HCT116 (cell line): ENCODE measurements around the gene HOXA7. TPM values are rescaled to one million over a fixed set of nuclear protein-coding genes. Genes with fewer than 3 reads are reported as not detected.

Source experiments
- ATAC-seq: fragments of 200-7000 bp; cut with Tn5 transposase; 2 replicates; pipeline ENCODE4 v1.9.1; 2020; ENCODE audit warnings: mild to moderate bottlenecking, moderate library complexity
- BruUV-seq: library from RNA; stranded (reverse); fragments of 400-500 nt; replicated peaks from 2 replicates; lab custom pipeline; 2021; lab: Mats Ljungman, UMichigan
- CTCF ChIA-PET: fragments of 300-600 bp; sonication (Branson Sonifier 250); formaldehyde crosslinking; loops from one replicate; lab custom pipeline; 2021; ENCODE audit warnings: antibody characterized with exemption; lab: Charles Lee
- POLR2A ChIA-PET: fragments of 300-600, 350-600 bp; sonication (Branson Sonifier 250); formaldehyde crosslinking; loops from one replicate; lab custom pipeline; 2021; ENCODE audit warnings: antibody characterized with exemption; lab: Charles Lee
- RAD21 ChIA-PET, 2 experiments: fragments of 300-600 bp; sonication (Branson Sonifier 250); formaldehyde crosslinking; loops; one replicate each; lab custom pipeline; 2023; ENCODE audit warnings: low total read pairs in 2 of 2; ENCODE audit not compliant: uncharacterized antibody in 2 of 2, unreplicated experiment in 2 of 2, low non-redundant PET in 1 of 2; lab: Charles Lee
- DNase-seq: peaks from one replicate; pipeline ENCODE4 v3.0.0-alpha.2; 2010; ENCODE audit warnings: low read depth, low spot score
- H2AFZ ChIP-seq: fragments of 200-600 bp; shearing (Covaris generic), sonication (generic); 2 replicates; pipeline ENCODE4 v1.6.1; 2017; ENCODE audit warnings: low read depth, mixed run types, mixed read lengths, antibody characterized with exemption, low read length; ENCODE audit not compliant: poor library complexity, severe bottlenecking
- H3K27ac ChIP-seq: 2 replicates; pipeline ENCODE4 v1.5.1; 2012; ENCODE audit warnings: low read depth, low read length
- H3K27me3 ChIP-seq: fragments of 200-600 bp; sonication (generic); 2 replicates; pipeline ENCODE4 v1.6.1; 2016; ENCODE audit warnings: mixed run types, low read length, mixed read lengths; ENCODE audit not compliant: insufficient read depth
- H3K36me3 ChIP-seq, 2 experiments: fragments of 200-500 bp in 1 of 2; fragments of 200-600 bp in 1 of 2; sonication (Bioruptor generic) in 1 of 2; sonication (generic) in 1 of 2; 2 replicates each; pipeline versions ENCODE4 v1.5.1 to v1.6.1; 2014 to 2016; ENCODE audit warnings: low read length in 2 of 2, inconsistent platforms in 1 of 2, mixed read lengths in 1 of 2, mixed run types in 1 of 2; ENCODE audit not compliant: insufficient read depth in 2 of 2, control insufficient read depth in 1 of 2
- H3K4me1 ChIP-seq, 2 experiments: fragments of 200-600 bp in 1 of 2; sonication (generic) in 1 of 2; 2 replicates each; pipeline versions ENCODE4 v1.5.1 to v1.6.1; 2012 to 2017; ENCODE audit warnings: low read length in 2 of 2, inconsistent platforms in 1 of 2, mild to moderate bottlenecking in 1 of 2, mixed read lengths in 1 of 2, mixed run types in 1 of 2, moderate library complexity in 1 of 2; ENCODE audit not compliant: insufficient read depth in 2 of 2, control insufficient read depth in 1 of 2
- H3K4me2 ChIP-seq: fragments of 200-600 bp; sonication (generic); 2 replicates; pipeline ENCODE4 v1.6.1; 2017; ENCODE audit warnings: mixed run types, low read length, mixed read lengths
- H3K4me3 ChIP-seq, 2 experiments: fragments of 200-600 bp in 1 of 2; sonication (generic) in 1 of 2; replicated peaks in 1 of 2; 2 replicates each; pipeline ENCODE4 v1.5.1; 2011 to 2016; ENCODE audit warnings: low read length in 2 of 2, control low read depth in 1 of 2, low read depth in 1 of 2, mild to moderate bottlenecking in 1 of 2, mixed read lengths in 1 of 2, mixed run types in 1 of 2
- H3K79me2 ChIP-seq: fragments of 200-600 bp; sonication (generic); 2 replicates; pipeline ENCODE4 v1.6.1; 2017; ENCODE audit warnings: mild to moderate bottlenecking, mixed run types, low read length, moderate library complexity, mixed read lengths; ENCODE audit not compliant: insufficient read depth
- H3K9ac ChIP-seq: fragments of 200-600 bp; sonication (generic); 2 replicates; pipeline ENCODE4 v1.6.1; 2016; ENCODE audit warnings: low read length, mixed read lengths
- H3K9me2 ChIP-seq: fragments of 200-600 bp; sonication (generic), shearing (Covaris generic); 2 replicates; pipeline ENCODE4 v1.6.1; 2017; ENCODE audit warnings: mixed run types, mild to moderate bottlenecking, moderate library complexity; ENCODE audit not compliant: insufficient read depth
- H3K9me3 ChIP-seq, 2 experiments: fragments of 200-500 bp in 1 of 2; fragments of 200-600 bp in 1 of 2; sonication (Bioruptor generic) in 1 of 2; sonication (generic) in 1 of 2; 2 replicates each; pipeline ENCODE4 v1.6.1; 2014 to 2017; ENCODE audit warnings: low read length in 2 of 2, mixed read lengths in 2 of 2, inconsistent platforms in 1 of 2, low read depth in 1 of 2, mild to moderate bottlenecking in 1 of 2, mixed run types in 1 of 2, moderate library complexity in 1 of 2; ENCODE audit not compliant: control insufficient read depth in 1 of 2, insufficient read depth in 1 of 2
- H4K20me1 ChIP-seq: fragments of 200-600 bp; sonication (generic), shearing (Covaris generic); 2 replicates; pipeline ENCODE4 v1.6.1; 2017; ENCODE audit warnings: mixed run types, mild to moderate bottlenecking, moderate library complexity; ENCODE audit not compliant: insufficient read depth
- CTCF ChIP-seq, 3 experiments: fragments of 200-600 bp in 1 of 3; sonication (generic) in 1 of 3; IDR thresholded peaks in 2 of 3; conservative IDR thresholded peaks in 1 of 3; 2 replicates each; pipeline ENCODE4 v1.5.1; 2012 to 2017; ENCODE audit warnings: low read depth in 2 of 3, low read length in 2 of 3, antibody characterized with exemption in 1 of 3, borderline replicate concordance in 1 of 3, control low read depth in 1 of 3, mild to moderate bottlenecking in 1 of 3, mixed read lengths in 1 of 3, mixed run types in 1 of 3, moderate library complexity in 1 of 3; ENCODE audit not compliant: insufficient read depth in 1 of 3
- EGR1 ChIP-seq: IDR thresholded peaks from 2 replicates; pipeline ENCODE4 v1.6.1; 2012; ENCODE audit warnings: low read depth
- JUND ChIP-seq: IDR thresholded peaks from 2 replicates; pipeline ENCODE4 v1.6.1; 2012
- MAX ChIP-seq: IDR thresholded peaks from 2 replicates; pipeline ENCODE4 v1.6.1; 2012
- POLR2A ChIP-seq: IDR thresholded peaks from 2 replicates; pipeline ENCODE4 v1.7.0; 2011; ENCODE audit warnings: borderline replicate concordance; ENCODE audit not compliant: insufficient read depth, insufficient read length; ENCODE audit errors: extremely low read depth
- POLR2AphosphoS5 ChIP-seq: IDR thresholded peaks from 2 replicates; pipeline ENCODE4 v1.6.1; 2011; ENCODE audit warnings: mild to moderate bottlenecking, low read depth, low read length, moderate library complexity
- REST ChIP-seq: IDR thresholded peaks from 2 replicates; pipeline ENCODE4 v1.6.1; 2012; ENCODE audit warnings: low read depth
- SIN3A ChIP-seq: IDR thresholded peaks from 2 replicates; pipeline ENCODE4 v1.6.1; 2012; ENCODE audit warnings: low read depth
- SP1 ChIP-seq: IDR thresholded peaks from 2 replicates; pipeline ENCODE4 v1.6.1; 2012; ENCODE audit warnings: low read depth
- intact Hi-C: fragments of 100-400 bp; cut with micrococcal nuclease; formaldehyde crosslinking; loops from 2 replicates; pipeline ENCODE4 v1.10.0; 2022
- total RNA-seq: library from RNA; stranded (reverse); gene quantifications from one replicate; pipeline ENCODE4 v1.2.1, GENCODE V29; 2021; ENCODE audit not compliant: unreplicated experiment

Gene HOXA7
- total RNA-seq, 1 experiment from 2014 or later = 15.0 TPM

GRCh38 chr7:27203964-27204594, 47.6 kb upstream of the HOXA7 start (continued):
- no peak for TF ChIP-seq CTCF (IDR thresholded peaks at IDR 0.05 in 2 of 3, conservative IDR thresholded peaks at IDR 0.05 in 1 of 3; ENCODE audit: borderline replicate concordance in 1 of 3, insufficient read depth in 1 of 3, low read depth in 2 of 3, low read length in 2 of 3)
- TF ChIP-seq REST = no peak
- TF ChIP-seq SP1 = no peak
- no peak for TF ChIP-seq MAX
- TF ChIP-seq JUND = no peak
- TF ChIP-seq POLR2A = no peak
- TF ChIP-seq POLR2AphosphoS5 = no peak

GRCh38 chr7:27203365-27203953, 47.0 kb upstream of the HOXA7 start:
- POLR2A ChIA-PET = no interaction called here
- TF ChIP-seq REST = no peak
- TF ChIP-seq SIN3A = no peak
- TF ChIP-seq MAX = no peak
- no peak for TF ChIP-seq POLR2A
- TF ChIP-seq EGR1 = no peak
- no peak for TF ChIP-seq CTCF (IDR thresholded peaks at IDR 0.05 in 2 of 3, conservative IDR thresholded peaks at IDR 0.05 in 1 of 3; ENCODE audit: borderline replicate concordance in 1 of 3, insufficient read depth in 1 of 3, low read depth in 2 of 3, low read length in 2 of 3)

More at GRCh38 chr7:27203365-27203953, 47.0 kb upstream of the HOXA7 start:
- Histone ChIP-seq H3K79me2 (no peaks in the 10 kb centered on the region), H3K9ac (no peak overlapping the region), H4K20me1 (no peaks in the 10 kb centered on the region), H3K4me1 (peaks cover 0 to 20% of the 10 kb centered on the region in 2 experiments; a peak in 3 of 4 replicates), H3K4me2 (no peak overlapping the region), H3K9me3 (no peaks in the 10 kb centered on the region), H3K9me2 (no peaks in the 10 kb centered on the region), H3K36me3 (no peaks in the 10 kb centered on the region), H2AFZ (no peak overlapping the region), H3K27me3 (no peaks in the 10 kb centered on the region), H3K4me3 (no peak overlapping the region), H3K27ac (no peak overlapping the region)
- DNase-seq (no peak), ATAC-seq (no peak)
- BruUV-seq = no TSS peak
- intact Hi-C loops = no loop called here
- RAD21 ChIA-PET = no interaction called here
- CTCF ChIA-PET = no interaction called here
